GM18873 (cell line): ENCODE data around the gene EPHA3.

ENCODE experiments used
- ATAC-seq: cut with Tn5 transposase; IDR thresholded peaks from one replicate; pipeline ENCODE4 v1.9.1; 2021; ENCODE audit warnings: mild to moderate bottlenecking, moderate library complexity, moderate number of reproducible peaks; ENCODE audit not compliant: unreplicated experiment, low FRiP score

EPHA3 gene

GRCh38 chr3:89144080-89144479 lies 36.7 kb downstream of the EPHA3 start:
- no peak for ATAC-seq

GRCh38 chr3:89145995-89146394 lies 38.6 kb downstream of the EPHA3 start:
- no peak for ATAC-seq

- no peak for ATAC-seq
Observed at GRCh38 chr3:89154416-89154815, 47.0 kb downstream of the EPHA3 start.

- ATAC-seq: no peak
Observed at GRCh38 chr3:89155811-89156210, 48.4 kb downstream of the EPHA3 start.

- ATAC-seq: no peak
Observed at GRCh38 chr3:89157575-89157974, 50.2 kb downstream of the EPHA3 start.

- ATAC-seq: no peak
Observed at GRCh38 chr3:89159605-89160004, 52.2 kb downstream of the EPHA3 start.

GRCh38 chr3:89164774-89165173 lies 57.4 kb downstream of the EPHA3 start:
- no peak for ATAC-seq

GRCh38 chr3:89165636-89166263 lies 58.3 kb downstream of the EPHA3 start:
- no peak for ATAC-seq

- no peak for ATAC-seq
Observed at GRCh38 chr3:89171687-89172545, 64.5 kb downstream of the EPHA3 start.

GRCh38 chr3:89173546-89173945 lies 66.1 kb downstream of the EPHA3 start:
- ATAC-seq: no peak

GRCh38 chr3:89179355-89180001 lies 72.1 kb downstream of the EPHA3 start:
- ATAC-seq: no peak

- no peak for ATAC-seq
Observed at GRCh38 chr3:89180334-89180733, 72.9 kb downstream of the EPHA3 start.

- ATAC-seq: no peak
Observed at GRCh38 chr3:89182056-89182455, 74.6 kb downstream of the EPHA3 start.

- no peak for ATAC-seq
Observed at GRCh38 chr3:89184151-89184995, 77.0 kb downstream of the EPHA3 start.

GRCh38 chr3:89186456-89186855 lies 79.0 kb downstream of the EPHA3 start:
- ATAC-seq: no peak

- no peak for ATAC-seq
Observed at GRCh38 chr3:89198591-89198990, 91.2 kb downstream of the EPHA3 start.

- ATAC-seq: no peak
Observed at GRCh38 chr3:89212619-89213018, 105.2 kb downstream of the EPHA3 start.

GRCh38 chr3:89216016-89216739 lies 108.8 kb downstream of the EPHA3 start:
- no peak for ATAC-seq

- no peak for ATAC-seq
Observed at GRCh38 chr3:89217148-89217685, 109.8 kb downstream of the EPHA3 start.

GRCh38 chr3:89221924-89222323 lies 114.5 kb downstream of the EPHA3 start:
- ATAC-seq: no peak
